Trophoblast cell (in vitro differentiated cells and primary cell): Measurements from ENCODE around the gene AKR1C3.

Source experiments
- DNase-seq, 2 donors: peaks; one replicate each; pipeline ENCODE4 v3.0.0-alpha.2; 2016
- H2AFZ ChIP-seq: 2 replicates; pipeline ENCODE4 v1.6.1; 2013; ENCODE audit warnings: low read length, moderate library complexity, mild to moderate bottlenecking; ENCODE audit not compliant: insufficient read depth, poor library complexity
- H2AK5ac ChIP-seq: 2 replicates; pipeline ENCODE4 v1.6.1; 2013; ENCODE audit warnings: mild to moderate bottlenecking, low read length
- H2BK120ac ChIP-seq: 2 replicates; pipeline ENCODE4 v1.6.1; 2013; ENCODE audit warnings: low read length, mild to moderate bottlenecking, moderate library complexity; ENCODE audit not compliant: insufficient read depth, poor library complexity
- H2BK12ac ChIP-seq: 2 replicates; pipeline ENCODE4 v1.6.1; 2013; ENCODE audit warnings: mild to moderate bottlenecking, low read length, moderate library complexity
- H2BK5ac ChIP-seq: 2 replicates; pipeline ENCODE4 v1.6.1; 2013; ENCODE audit warnings: low read length, low read depth, moderate library complexity, mild to moderate bottlenecking; ENCODE audit not compliant: poor library complexity
- H3K14ac ChIP-seq: 2 replicates; pipeline ENCODE4 v1.6.1; 2013; ENCODE audit warnings: mild to moderate bottlenecking, low read length
- H3K18ac ChIP-seq: 2 replicates; pipeline ENCODE4 v1.6.1; 2013; ENCODE audit warnings: mild to moderate bottlenecking, low read length
- H3K23ac ChIP-seq: 2 replicates; pipeline ENCODE4 v1.6.1; 2013; ENCODE audit warnings: low read length
- H3K27ac ChIP-seq: 2 replicates; pipeline ENCODE4 v1.5.1; 2013; ENCODE audit warnings: low read depth, mild to moderate bottlenecking, inconsistent platforms, low read length, moderate library complexity
- H3K27me3 ChIP-seq: 2 replicates; pipeline ENCODE4 v1.6.1; 2013; ENCODE audit warnings: inconsistent platforms, mild to moderate bottlenecking, low read length, moderate library complexity; ENCODE audit not compliant: insufficient read depth
- H3K36me3 ChIP-seq, 2 experiments: 1 replicate in 1 of 2; 2 replicates in 1 of 2; pipeline ENCODE4 v1.6.1; 2013; ENCODE audit warnings: low read length in 2 of 2, mild to moderate bottlenecking in 2 of 2, moderate library complexity in 1 of 2; ENCODE audit not compliant: insufficient read depth in 2 of 2, control insufficient read depth in 1 of 2
- H3K4ac ChIP-seq: 2 replicates; pipeline ENCODE4 v1.6.1; 2013; ENCODE audit warnings: low read depth, mild to moderate bottlenecking, low read length, moderate library complexity
- H3K4me1 ChIP-seq, 2 experiments: 1 replicate in 1 of 2; 2 replicates in 1 of 2; pipeline ENCODE4 v1.6.1; 2013; ENCODE audit warnings: low read length in 2 of 2, mild to moderate bottlenecking in 2 of 2, moderate library complexity in 1 of 2; ENCODE audit not compliant: insufficient read depth in 2 of 2, control insufficient read depth in 1 of 2
- H3K4me2 ChIP-seq: 2 replicates; pipeline ENCODE4 v1.6.1; 2013; ENCODE audit warnings: inconsistent platforms, mild to moderate bottlenecking, low read length, moderate library complexity
- H3K4me3 ChIP-seq: 2 replicates; pipeline ENCODE4 v1.5.1; 2013; ENCODE audit warnings: mild to moderate bottlenecking, low read depth, low read length, inconsistent platforms
- H3K79me1 ChIP-seq: one replicate; pipeline ENCODE4 v1.6.1; 2013; ENCODE audit warnings: low read length
- H3K79me2 ChIP-seq: 2 replicates; pipeline ENCODE4 v1.6.1; 2013; ENCODE audit warnings: low read length, mild to moderate bottlenecking; ENCODE audit not compliant: control insufficient read depth, insufficient read depth, poor library complexity
- H3K9ac ChIP-seq: 2 replicates; pipeline ENCODE4 v1.6.1; 2013; ENCODE audit warnings: mild to moderate bottlenecking, low read length
- H3K9me3 ChIP-seq: 2 replicates; pipeline ENCODE4 v1.6.1; 2013; ENCODE audit warnings: low read depth, mild to moderate bottlenecking, control low read depth, inconsistent platforms, low read length; ENCODE audit not compliant: insufficient read depth
- H4K12ac ChIP-seq: 2 replicates; pipeline ENCODE4 v1.6.1; 2013; ENCODE audit warnings: low read depth, mild to moderate bottlenecking, low read length, moderate library complexity
- H4K8ac ChIP-seq: 2 replicates; pipeline ENCODE4 v1.6.1; 2013; ENCODE audit warnings: low read depth, mild to moderate bottlenecking, low read length, moderate library complexity
- H4K91ac ChIP-seq: one replicate; pipeline ENCODE4 v1.6.1; 2013; ENCODE audit warnings: low read depth, mild to moderate bottlenecking, low read length, moderate library complexity
- WGBS: extraction: QIAGEN DNeasy Blood & Tissue Kit; methylation state at CpG from one replicate; pipeline ENCODE4 v1.1.7; 2013; ENCODE audit warnings: missing lambda C conversion rate; ENCODE audit not compliant: insufficient read length, insufficient coverage; ENCODE audit errors: extremely low coverage; 5-methylcytosine and 5-hydroxymethylcytosine counted together

AKR1C3 gene

DNA sequence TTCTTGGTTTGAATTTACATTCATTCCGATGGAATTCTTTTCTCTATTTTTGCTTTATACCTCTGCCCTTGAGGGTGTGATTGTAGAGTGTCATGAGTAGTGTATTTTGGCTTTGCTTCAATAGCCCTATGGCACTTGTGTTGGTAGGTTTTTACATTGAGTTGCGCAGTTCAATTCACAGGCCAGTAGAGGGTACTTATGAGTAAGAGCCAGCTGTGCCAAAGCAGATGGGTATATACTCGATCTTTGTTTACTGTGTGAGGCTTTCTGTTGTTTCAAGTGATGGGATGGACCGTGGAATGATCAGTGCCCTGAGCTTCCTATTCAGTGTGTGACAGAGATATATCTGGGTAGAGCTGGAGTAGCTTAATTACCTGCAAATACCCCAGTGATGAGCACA is 4.3 kb upstream of the AKR1C3 start:
- H2BK5ac ChIP-seq, result no peak overlapping the region
- DNase-seq, result no peak

DNA sequence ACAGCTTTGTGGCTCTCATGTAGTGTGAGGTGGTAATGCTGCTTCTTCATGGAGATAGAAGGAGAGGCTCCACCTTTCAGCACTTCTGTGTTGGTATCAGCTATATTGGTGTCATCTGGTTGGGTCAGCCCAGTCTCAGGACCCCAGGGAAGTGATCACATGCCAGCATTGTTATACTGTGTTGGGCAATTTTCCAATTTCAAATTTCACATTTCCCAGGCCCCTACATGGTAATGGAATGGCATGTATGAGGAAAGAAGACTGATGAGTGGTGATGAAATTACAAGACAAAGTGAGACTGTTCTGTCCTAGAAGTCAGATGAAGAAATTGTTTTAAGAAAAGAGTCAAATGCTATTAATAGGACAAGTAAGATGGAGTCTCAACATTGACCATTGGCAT is 3.7 kb upstream of the AKR1C3 start:
- H2BK120ac ChIP-seq, result no peak overlapping the region
- H2AK5ac ChIP-seq, result no peak overlapping the region
- H3K9me3 ChIP-seq, result no peaks in the 10 kb centered on the region
- no peaks in the 10 kb centered on the region for H3K36me3 ChIP-seq
- no peak overlapping the region for H3K14ac ChIP-seq
- H4K12ac ChIP-seq, result no peak overlapping the region
- DNase-seq, result no peak
- no peaks in the 10 kb centered on the region for H3K79me1 ChIP-seq
- no peak overlapping the region for H3K23ac ChIP-seq
- H3K27ac ChIP-seq, result no peak overlapping the region
- H3K9ac ChIP-seq, result no peak overlapping the region
- H4K91ac ChIP-seq, result no peak overlapping the region
- no peak overlapping the region for H2BK12ac ChIP-seq
- no peaks in the 10 kb centered on the region for H3K79me2 ChIP-seq
- H3K4ac ChIP-seq, result no peak overlapping the region
- H3K18ac ChIP-seq, result no peak overlapping the region
- H3K4me3 ChIP-seq, result no peak overlapping the region
- no peak overlapping the region for H3K4me2 ChIP-seq
- H2BK5ac ChIP-seq, result no peak overlapping the region
- no peaks in the 10 kb centered on the region for H3K27me3 ChIP-seq
- no peak overlapping the region for H2AFZ ChIP-seq
- H3K4me1 ChIP-seq, result no peaks in the 10 kb centered on the region
- H4K8ac ChIP-seq, result no peak overlapping the region

More for the DNA sequence above, 4.3 kb upstream of the AKR1C3 start:
- Histone ChIP-seq H3K14ac (no peak overlapping the region), H3K79me2 (no peaks in the 10 kb centered on the region), H3K27me3 (no peaks in the 10 kb centered on the region), H4K12ac (no peak overlapping the region), H4K91ac (no peak overlapping the region), H3K23ac (no peak overlapping the region), H2AFZ (no peak overlapping the region), H2BK120ac (no peak overlapping the region), H3K18ac (no peak overlapping the region), H3K27ac (no peak overlapping the region), H3K4ac (no peak overlapping the region), H3K9ac (no peak overlapping the region), H3K36me3 (no peaks in the 10 kb centered on the region), H3K4me1 (no peaks in the 10 kb centered on the region), H3K9me3 (no peaks in the 10 kb centered on the region), H3K4me3 (no peak overlapping the region), H2AK5ac (no peak overlapping the region), H4K8ac (no peak overlapping the region), H3K79me1 (no peaks in the 10 kb centered on the region), H3K4me2 (no peak overlapping the region), H2BK12ac (no peak overlapping the region)
- WGBS, result no CpG with 5 or more reads among the region's 4 CpGs

DNA sequence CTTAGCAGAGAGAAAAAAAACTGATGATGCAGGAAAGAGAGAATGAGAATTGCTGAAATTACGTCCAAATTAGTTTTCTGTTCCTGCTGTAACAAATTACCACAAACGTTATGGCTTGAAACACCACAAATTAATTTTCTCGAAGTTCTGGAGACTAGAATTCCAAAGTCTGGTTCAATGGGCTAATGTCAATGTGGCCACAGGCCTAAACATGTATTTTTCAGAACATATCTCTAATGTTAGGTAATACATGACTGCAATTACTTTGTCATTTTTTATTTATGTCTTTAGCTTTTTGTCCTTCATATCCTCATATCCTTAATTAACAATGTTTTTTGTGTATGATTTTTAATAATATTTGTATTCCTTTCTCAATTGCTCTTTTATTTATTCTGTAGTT is 3.0 kb upstream of the AKR1C3 start:
- no peak overlapping the region for H3K27ac ChIP-seq
- H3K79me2 ChIP-seq, result no peaks in the 10 kb centered on the region
- H3K4me2 ChIP-seq, result no peak overlapping the region
- H3K4me1 ChIP-seq, result no peaks in the 10 kb centered on the region
- no peaks in the 10 kb centered on the region for H3K36me3 ChIP-seq
- no peak overlapping the region for H3K18ac ChIP-seq
- DNase-seq, result no peak
- no peak overlapping the region for H4K8ac ChIP-seq
- no peak overlapping the region for H3K9ac ChIP-seq
- H3K27me3 ChIP-seq, result no peaks in the 10 kb centered on the region
- H3K4ac ChIP-seq, result no peak overlapping the region
- no peak overlapping the region for H2BK12ac ChIP-seq
- no peak overlapping the region for H2BK5ac ChIP-seq
- H3K9me3 ChIP-seq, result no peaks in the 10 kb centered on the region
- H2BK120ac ChIP-seq, result no peak overlapping the region
- no CpG with 5 or more reads among the region's 3 CpGs for WGBS
- H3K79me1 ChIP-seq, result no peaks in the 10 kb centered on the region
- H3K4me3 ChIP-seq, result no peak overlapping the region
- no peak overlapping the region for H2AK5ac ChIP-seq
- H2AFZ ChIP-seq, result no peak overlapping the region
- no peak overlapping the region for H4K12ac ChIP-seq
- H3K23ac ChIP-seq, result no peak overlapping the region
- H4K91ac ChIP-seq, result no peak overlapping the region
- no peak overlapping the region for H3K14ac ChIP-seq

DNA sequence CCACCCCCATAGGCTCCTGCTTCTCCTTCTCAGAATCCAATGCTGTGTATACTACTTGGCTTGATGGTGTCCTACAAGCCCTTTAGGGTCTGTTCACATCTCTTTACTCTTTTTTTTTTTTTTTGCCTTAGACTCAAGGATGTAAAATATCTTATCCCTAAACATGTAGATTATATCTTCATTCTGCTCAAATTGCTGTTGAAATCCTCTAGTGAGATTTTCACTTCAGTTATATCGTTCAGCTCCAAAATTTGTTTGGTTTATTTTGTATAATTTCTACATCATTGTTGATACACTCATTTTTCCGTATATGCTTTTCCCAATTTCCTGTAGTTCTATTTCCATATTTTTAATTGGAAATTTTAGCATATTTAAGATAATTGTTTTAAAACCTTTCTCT is 1.8 kb upstream of the AKR1C3 start:
- H2BK120ac ChIP-seq, result no peak overlapping the region
- no peak overlapping the region for H3K14ac ChIP-seq
- H3K36me3 ChIP-seq, result no peaks in the 10 kb centered on the region
- no peaks in the 10 kb centered on the region for H3K27me3 ChIP-seq
- H3K79me2 ChIP-seq, result no peaks in the 10 kb centered on the region
- H2AK5ac ChIP-seq, result no peak overlapping the region
- H2BK12ac ChIP-seq, result no peak overlapping the region
- H3K4ac ChIP-seq, result no peak overlapping the region
- H2BK5ac ChIP-seq, result no peak overlapping the region
- H3K4me2 ChIP-seq, result no peak overlapping the region
- H3K9ac ChIP-seq, result no peak overlapping the region
- H4K12ac ChIP-seq, result no peak overlapping the region
- H3K23ac ChIP-seq, result no peak overlapping the region
- H4K8ac ChIP-seq, result no peak overlapping the region
- H3K9me3 ChIP-seq, result no peaks in the 10 kb centered on the region
- H3K27ac ChIP-seq, result no peak overlapping the region
- no peak for DNase-seq
- no peak overlapping the region for H3K18ac ChIP-seq
- H3K4me3 ChIP-seq, result no peak overlapping the region
- no peaks in the 10 kb centered on the region for H3K79me1 ChIP-seq
- no peak overlapping the region for H4K91ac ChIP-seq
- no CpG with 5 or more reads among the region's 2 CpGs for WGBS
- H2AFZ ChIP-seq, result no peak overlapping the region
- no peaks in the 10 kb centered on the region for H3K4me1 ChIP-seq
